Measurements from ENCODE around the gene TMEM232. TPM values are rescaled to one million over a fixed set of nuclear protein-coding genes. Genes with fewer than 3 reads are reported as not detected.

The TMEM232 gene
- total and polyA plus RNA-seq, 9 of the 15 experiments (the other 6 are each of a cell fraction or from before 2014, with no cell fraction given) = 0.09 to 2.2 (median 0.41) TPM

DNA sequence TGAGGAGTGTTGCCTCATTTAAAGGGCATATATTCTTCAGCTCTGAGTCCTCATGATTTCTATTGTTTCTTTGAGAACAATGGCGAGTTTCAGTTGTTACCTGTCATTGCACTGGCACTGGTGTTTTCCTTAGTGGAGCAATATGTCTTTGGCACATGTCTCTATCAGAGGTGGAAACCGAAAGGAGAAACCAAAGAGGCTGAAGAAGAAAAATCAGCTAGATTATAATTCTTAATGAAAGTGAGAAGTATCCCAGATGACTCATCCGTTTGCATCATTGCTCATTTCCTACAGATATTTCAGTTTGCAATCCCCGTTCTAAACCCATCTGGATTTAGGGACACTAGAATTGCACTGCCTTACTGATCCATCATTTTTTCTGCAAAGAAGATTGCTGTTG is 324.6 kb downstream of the TMEM232 start:
- H2AFZ ChIP-seq (ENCODE audit: low read depth, low read length) = no peak overlapping the region
- in situ Hi-C loops (cut with MboI) = no loop called here
- no TSS peak for BruUV-seq (replicated peaks)
- CTCF ChIA-PET (ENCODE audit: low intra/inter-chr PET ratio) = no interaction called here
- H3K79me2 ChIP-seq (ENCODE audit: control insufficient read depth, insufficient read depth, low read length) = no peaks in the 10 kb centered on the region
- no peak overlapping the region for H3K27ac ChIP-seq (ENCODE audit: extremely low read depth, low read depth, low read length)
- H3K27me3 ChIP-seq (ENCODE audit: control insufficient read depth in 2 of 2, insufficient read depth in 2 of 2, low read length in 2 of 2) = no peaks in the 10 kb centered on the region
- no peak overlapping the region for H3K9ac ChIP-seq (ENCODE audit: insufficient read depth in 1 of 2, low read depth in 2 of 2, low read length in 2 of 2)
- H3K4me1 ChIP-seq (replicated peaks in 1 of 2; ENCODE audit: control insufficient read depth in 2 of 2, insufficient read depth in 2 of 2, low read length in 2 of 2) = no peaks in the 10 kb centered on the region
- WGBS (ENCODE audit: insufficient coverage, low coverage, missing lambda C conversion rate) = 2% methylated on average over 4 of the region's 4 CpGs
- no peaks in the 10 kb centered on the region for H4K20me1 ChIP-seq (replicated peaks; ENCODE audit: control insufficient read depth, insufficient read depth, low read length)
- no peak overlapping the region for H3K4me2 ChIP-seq (ENCODE audit: insufficient read depth, low read length)
- POLR2A ChIA-PET = no interaction called here
- no peaks in the 10 kb centered on the region for H3K36me3 ChIP-seq (ENCODE audit: control insufficient read depth, insufficient read depth, low read length)
- TF ChIP-seq, protein P1, sequence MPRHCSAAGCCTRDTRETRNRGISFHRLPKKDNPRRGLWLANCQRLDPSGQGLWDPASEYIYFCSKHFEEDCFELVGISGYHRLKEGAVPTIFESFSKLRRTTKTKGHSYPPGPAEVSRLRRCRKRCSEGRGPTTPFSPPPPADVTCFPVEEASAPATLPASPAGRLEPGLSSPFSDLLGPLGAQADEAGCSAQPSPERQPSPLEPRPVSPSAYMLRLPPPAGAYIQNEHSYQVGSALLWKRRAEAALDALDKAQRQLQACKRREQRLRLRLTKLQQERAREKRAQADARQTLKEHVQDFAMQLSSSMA (CRISPR knock-in tag; IDR thresholded peaks at IDR 0.05) = no peak
- no peak for TF ChIP-seq CXXC5 (CRISPR knock-in tag; IDR thresholded peaks at IDR 0.05)
- TF ChIP-seq, protein P2, sequence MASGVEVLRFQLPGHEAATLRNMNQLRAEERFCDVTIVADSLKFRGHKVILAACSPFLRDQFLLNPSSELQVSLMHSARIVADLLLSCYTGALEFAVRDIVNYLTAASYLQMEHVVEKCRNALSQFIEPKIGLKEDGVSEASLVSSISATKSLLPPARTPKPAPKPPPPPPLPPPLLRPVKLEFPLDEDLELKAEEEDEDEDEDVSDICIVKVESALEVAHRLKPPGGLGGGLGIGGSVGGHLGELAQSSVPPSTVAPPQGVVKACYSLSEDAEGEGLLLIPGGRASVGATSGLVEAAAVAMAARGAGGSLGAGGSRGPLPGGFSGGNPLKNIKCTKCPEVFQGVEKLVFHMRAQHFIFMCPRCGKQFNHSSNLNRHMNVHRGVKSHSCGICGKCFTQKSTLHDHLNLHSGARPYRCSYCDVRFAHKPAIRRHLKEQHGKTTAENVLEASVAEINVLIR (CRISPR knock-in tag; IDR thresholded peaks at IDR 0.05) = no peak
- TF ChIP-seq ZNF586 (CRISPR knock-in tag; conservative IDR thresholded peaks at IDR 0.05) = no peak
- TF ChIP-seq CAMTA2 (CRISPR knock-in tag; conservative IDR thresholded peaks at IDR 0.05) = no peak
- TF ChIP-seq CSDE1 (IDR thresholded peaks at IDR 0.05) = no peak
- H3K9me1 ChIP-seq (ENCODE audit: control insufficient read depth, insufficient read depth, low read length) = no peaks in the 10 kb centered on the region
- FAIRE-seq = no peak
- no peak overlapping the region for H3K4me3 ChIP-seq
- intact Hi-C loops (cut with micrococcal nuclease) = no loop called here
- no peaks in the 10 kb centered on the region for H3K9me3 ChIP-seq (replicated peaks; ENCODE audit: control insufficient read depth, insufficient read depth, low read depth, low read length)
- no peak for DNase-seq (ENCODE audit: extremely low read depth in 1 of 4, low spot score in 3 of 4)
- no peak for ATAC-seq
